Loucy (cell line): Measurements from ENCODE around the gene GRIA3.

Experiments
- CTCF ChIP-seq: fragments of 200-600 bp; sonication (generic); conservative IDR thresholded peaks from 2 replicates; pipeline ENCODE4 v1.5.1; 2014; ENCODE audit warnings: mild to moderate bottlenecking, antibody characterized with exemption, low read length
- EZH2phosphoT487 ChIP-seq: fragments of 200-600 bp; IDR thresholded peaks from 2 replicates; pipeline ENCODE4 v1.6.1; 2018; ENCODE audit warnings: antibody characterized with exemption, mild to moderate bottlenecking, moderate library complexity, borderline replicate concordance

- TF ChIP-seq CTCF (peak; percentile 71), EZH2phosphoT487 (no peak)
Observed at GRCh38 chrX:123422875-123423274, 238.8 kb downstream of the GRIA3 start.
